IMR-90 (cell line): ENCODE data around the gene FTO. TPM values are rescaled to one million over a fixed set of nuclear protein-coding genes. Genes with fewer than 3 reads are reported as not detected.

Experiments
- ATAC-seq: fragments of 200-7000 bp; cut with Tn5 transposase; 2 replicates; pipeline ENCODE4 v1.9.1; 2020; ENCODE audit warnings: low read depth, mild to moderate bottlenecking, moderate library complexity
- BruUV-seq: library from RNA; stranded (reverse); fragments of 400-500 nt; replicated peaks from 2 replicates; lab custom pipeline; 2021; lab: Mats Ljungman, UMichigan
- CTCF ChIA-PET: fragments of 300-600 bp; formaldehyde crosslinking; extraction: SDS; loops from one replicate; lab custom pipeline; 2021; ENCODE audit warnings: antibody characterized with exemption; lab: Yijun Ruan, JAX
- POLR2A ChIA-PET: fragments of 300-600 bp; sonication (Branson Sonifier 250); formaldehyde crosslinking; loops from one replicate; lab custom pipeline; 2022; ENCODE audit warnings: antibody characterized with exemption; ENCODE audit not compliant: unreplicated experiment; lab: Charles Lee
- DNase-seq: peaks from one replicate; pipeline ENCODE4 v3.0.0; 2013
- H2AFZ ChIP-seq: replicated peaks from 2 replicates; pipeline ENCODE3; 2013; ENCODE audit warnings: low read length, mild to moderate bottlenecking; ENCODE audit not compliant: poor library complexity
- H2AK5ac ChIP-seq: 2 replicates; pipeline ENCODE4 v1.6.1; 2013; ENCODE audit warnings: low read depth, low read length, inconsistent platforms
- H2AK9ac ChIP-seq: replicated peaks from 2 replicates; pipeline ENCODE3; 2013; ENCODE audit warnings: mild to moderate bottlenecking, low read depth, low read length, moderate library complexity; ENCODE audit not compliant: poor library complexity
- H2BK120ac ChIP-seq: 2 replicates; pipeline ENCODE4 v1.6.1; 2013; ENCODE audit warnings: low read depth, low read length, inconsistent platforms
- H2BK15ac ChIP-seq: 3 replicates; pipeline ENCODE4 v1.6.1; 2013; ENCODE audit warnings: low read depth, low read length, inconsistent platforms
- H2BK20ac ChIP-seq: 2 replicates; pipeline ENCODE4 v1.6.1; 2013; ENCODE audit warnings: low read depth, mild to moderate bottlenecking, inconsistent platforms, low read length, moderate library complexity
- H2BK5ac ChIP-seq: 2 replicates; pipeline ENCODE4 v1.6.1; 2013; ENCODE audit warnings: mild to moderate bottlenecking, low read depth, low read length, inconsistent platforms; ENCODE audit not compliant: poor library complexity, severe bottlenecking
- H3K14ac ChIP-seq: replicated peaks from 2 replicates; pipeline ENCODE4 v1.6.1; 2013; ENCODE audit warnings: low read depth, low read length, inconsistent platforms
- H3K18ac ChIP-seq: 2 replicates; pipeline ENCODE4 v1.6.1; 2013; ENCODE audit warnings: low read depth, low read length, control low read depth
- H3K23ac ChIP-seq: 2 replicates; pipeline ENCODE4 v1.6.1; 2013; ENCODE audit warnings: low read depth, low read length, inconsistent platforms
- H3K27ac ChIP-seq: 2 replicates; pipeline ENCODE4 v1.5.1; 2013; ENCODE audit warnings: mild to moderate bottlenecking, control low read depth, low read length; ENCODE audit not compliant: insufficient read depth
- H3K27me3 ChIP-seq: 2 replicates; pipeline ENCODE4 v1.6.1; 2013; ENCODE audit warnings: low read length; ENCODE audit not compliant: control insufficient read depth, insufficient read depth
- H3K36me3 ChIP-seq: 2 replicates; pipeline ENCODE4 v1.6.1; 2013; ENCODE audit warnings: low read length, mixed read lengths; ENCODE audit not compliant: control insufficient read depth, insufficient read depth
- H3K4ac ChIP-seq: 2 replicates; pipeline ENCODE4 v1.6.1; 2013; ENCODE audit warnings: low read depth, low read length, inconsistent platforms
- H3K4me1 ChIP-seq: 2 replicates; pipeline ENCODE4 v1.6.1; 2013; ENCODE audit warnings: low read length, mixed read lengths; ENCODE audit not compliant: control insufficient read depth, insufficient read depth
- H3K4me2 ChIP-seq: 2 replicates; pipeline ENCODE4 v1.6.1; 2013; ENCODE audit warnings: low read depth, mild to moderate bottlenecking, control low read depth, low read length, moderate library complexity
- H3K4me3 ChIP-seq: 2 replicates; pipeline ENCODE4 v1.5.1; 2013; ENCODE audit warnings: low read depth, mild to moderate bottlenecking, control low read depth, low read length, moderate library complexity; ENCODE audit not compliant: insufficient read depth
- H3K56ac ChIP-seq: 2 replicates; pipeline ENCODE4 v1.6.1; 2013; ENCODE audit warnings: low read length, inconsistent platforms; ENCODE audit not compliant: insufficient read depth; ENCODE audit errors: extremely low read depth
- H3K79me1 ChIP-seq, 2 experiments: 2 replicates each; pipeline ENCODE4 v1.6.1; 2013; ENCODE audit warnings: low read length in 2 of 2, inconsistent platforms in 1 of 2, low read depth in 1 of 2
- H3K9ac ChIP-seq: 2 replicates; pipeline ENCODE4 v1.6.1; 2013; ENCODE audit warnings: low read depth, low read length, control low read depth
- H3K9me1 ChIP-seq: 2 replicates; pipeline ENCODE4 v1.6.1; 2013; ENCODE audit warnings: low read length, inconsistent platforms; ENCODE audit not compliant: insufficient read depth
- H3K9me3 ChIP-seq: 2 replicates; pipeline ENCODE4 v1.6.1; 2013; ENCODE audit warnings: low read length; ENCODE audit not compliant: control insufficient read depth, insufficient read depth
- H4K20me1 ChIP-seq: 2 replicates; pipeline ENCODE4 v1.6.1; 2013; ENCODE audit warnings: low read length, inconsistent platforms; ENCODE audit not compliant: insufficient read depth
- H4K5ac ChIP-seq: 2 replicates; pipeline ENCODE4 v1.6.1; 2013; ENCODE audit warnings: mild to moderate bottlenecking, low read depth, low read length, control low read depth
- H4K8ac ChIP-seq, 2 experiments: 2 replicates each; pipeline ENCODE4 v1.6.1; 2013; ENCODE audit warnings: low read depth in 2 of 2, low read length in 2 of 2, control low read depth in 1 of 2, inconsistent platforms in 1 of 2
- H4K91ac ChIP-seq: 2 replicates; pipeline ENCODE4 v1.6.1; 2013; ENCODE audit warnings: low read depth, low read length, inconsistent platforms; ENCODE audit not compliant: insufficient read depth
- BHLHE40 ChIP-seq: fragments of 150-350 bp; IDR thresholded peaks from 2 replicates; pipeline ENCODE4 v1.6.1; 2016; ENCODE audit warnings: mild to moderate bottlenecking, low read depth, low read length
- CHD1 ChIP-seq: IDR thresholded peaks from 2 replicates; pipeline ENCODE4 v1.6.1; 2012; ENCODE audit warnings: low read depth, low read length, improper control_type of control experiment
- ELK1 ChIP-seq: fragments of 150-350 bp; IDR thresholded peaks from 2 replicates; pipeline ENCODE4 v1.6.1; 2016; ENCODE audit warnings: low read depth, mild to moderate bottlenecking, low read length, moderate library complexity, borderline replicate concordance
- FOS ChIP-seq: fragments of 150-350 bp; IDR thresholded peaks from 2 replicates; pipeline ENCODE4 v1.6.1; 2016; ENCODE audit warnings: low read depth, low read length
- POLR2A ChIP-seq: IDR thresholded peaks from 2 replicates; pipeline ENCODE4 v1.6.1; 2012; ENCODE audit warnings: mild to moderate bottlenecking, low read depth, low read length
- RCOR1 ChIP-seq: IDR thresholded peaks from 2 replicates; pipeline ENCODE4 v1.6.1; 2012; ENCODE audit warnings: mild to moderate bottlenecking, low read length, improper control_type of control experiment; ENCODE audit not compliant: insufficient replicate concordance
- RFX5 ChIP-seq: IDR thresholded peaks from 2 replicates; pipeline ENCODE4 v1.8.0; 2012; ENCODE audit warnings: low read depth, mild to moderate bottlenecking, low read length, moderate library complexity
- SMC3 ChIP-seq: fragments of 150-350 bp; IDR thresholded peaks from 2 replicates; pipeline ENCODE4 v1.6.1; 2016; ENCODE audit warnings: low read depth, mild to moderate bottlenecking, antibody characterized with exemption, low read length, moderate library complexity
- USF2 ChIP-seq: fragments of 150-350 bp; IDR thresholded peaks from 2 replicates; pipeline ENCODE4 v1.6.1; 2017; ENCODE audit warnings: mild to moderate bottlenecking, antibody characterized with exemption, low read length, low read depth
- WGBS, 2 experiments: methylation state at CpG; one replicate each; pipeline versions ENCODE4 v1.1.5 to v1.1.7; 2013; ENCODE audit warnings: missing lambda C conversion rate in 2 of 2; ENCODE audit not compliant: insufficient read length in 1 of 2; ENCODE audit errors: extremely low coverage in 2 of 2; 5-methylcytosine and 5-hydroxymethylcytosine counted together
- dilution Hi-C: fragments of 300-500 bp; cut with HindIII; formaldehyde crosslinking; loops from one replicate; pipeline ENCODE4 v1.14.3; 2018; ENCODE audit warnings: low sequenced_read_pairs; ENCODE audit not compliant: unreplicated experiment
- in situ Hi-C: fragments of 300-500 bp; cut with MboI; formaldehyde crosslinking; loops from 3 replicates; pipeline ENCODE4 v1.14.3; 2019; ENCODE audit warnings: low sequenced_read_pairs, inconsistent platforms, mixed read lengths
- intact Hi-C: fragments of 100-400 bp; cut with micrococcal nuclease; formaldehyde crosslinking; loops from 2 replicates; pipeline ENCODE4 v1.10.0; 2022
- polyA plus RNA-seq, 3 experiments: library from polyadenylated mRNA; depleted of rRNA; stranded (reverse); fragments of >200 nt; gene quantifications; 2 replicates each; pipeline ENCODE4 v1.2.3, GENCODE V29; 2012; ENCODE audit warnings: low replicate concordance in 1 of 3
- total RNA-seq: library from RNA; depleted of rRNA; stranded (reverse); fragments of >200 nt; gene quantifications from 2 replicates; pipeline ENCODE4 v1.2.3, GENCODE V29; 2012

The FTO gene
- total and polyA plus RNA-seq, 2 of the 4 experiments (the other 2 are of a cell fraction), result 70.3 to 132 TPM

GRCh38 chr16:54115558-54115957, 411.6 kb downstream of the FTO start:
- no peak overlapping the region for H4K8ac ChIP-seq
- no peaks in the 10 kb centered on the region for H4K20me1 ChIP-seq
- no peak for TF ChIP-seq BHLHE40
- TF ChIP-seq ELK1, result no peak
- TF ChIP-seq RFX5, result no peak
- TF ChIP-seq USF2, result no peak
- no peak for TF ChIP-seq SMC3
- TF ChIP-seq CHD1, result no peak
- no peak for TF ChIP-seq FOS
- TF ChIP-seq RCOR1, result no peak
- no peak for TF ChIP-seq POLR2A
- no peak overlapping the region for H3K14ac ChIP-seq
- no peak overlapping the region for H3K4me2 ChIP-seq
- BruUV-seq, result no TSS peak
- intact Hi-C loops (no loop called here), dilution Hi-C loops (no loop called here), in situ Hi-C loops (no loop called here)
- H2BK5ac ChIP-seq, result no peak overlapping the region
- no peak overlapping the region for H2BK120ac ChIP-seq
- H3K56ac ChIP-seq, result no peak overlapping the region
- H2AK9ac ChIP-seq, result no peak overlapping the region
- DNase-seq (no peak), ATAC-seq (no peak)
- H2AK5ac ChIP-seq, result no peak overlapping the region
- no peak overlapping the region for H4K91ac ChIP-seq
- no peak overlapping the region for H3K9ac ChIP-seq
- H3K18ac ChIP-seq, result no peak overlapping the region
- H3K79me1 ChIP-seq, result no peaks in the 10 kb centered on the region
- CTCF ChIA-PET, result interaction anchor here (0.6 kb wide), 1 partner anchor 163 kb away, joined by 6 read pairs; no protein-coding TSS in a partner anchor
- H3K4ac ChIP-seq, result no peak overlapping the region
- no peaks in the 10 kb centered on the region for H3K9me1 ChIP-seq
- POLR2A ChIA-PET, result no interaction called here
- no peak overlapping the region for H2BK15ac ChIP-seq
- H3K23ac ChIP-seq, result no peak overlapping the region
- no peak overlapping the region for H3K4me3 ChIP-seq
- WGBS, 2 experiments, result no CpG with 5 or more reads among the region's 9 CpGs
- no peaks in the 10 kb centered on the region for H3K27me3 ChIP-seq
- no peak overlapping the region for H2BK20ac ChIP-seq
- no peak overlapping the region for H3K27ac ChIP-seq
- H3K4me1 ChIP-seq, result no peaks in the 10 kb centered on the region
- no peaks in the 10 kb centered on the region for H3K9me3 ChIP-seq
- no peak overlapping the region for H4K5ac ChIP-seq
- peaks cover 3% of the 10 kb centered on the region; the same call in 1 of the 2 replicates for H3K36me3 ChIP-seq
- H2AFZ ChIP-seq, result no peak overlapping the region
